ENCODE measurements around the gene CASD1.
A peak's percentile ranks its signal among the peaks of the same experiment; 100 is the strongest.

CASD1 gene

GRCh38 chr7:94556028-94556427 lies 46.4 kb downstream of the CASD1 start:
- no peak for ATAC-seq
- TF ChIP-seq SNAI2 (CRISPR knock-in tag; IDR thresholded peaks at IDR 0.05) = no peak
- no peak for TF ChIP-seq TCF4 (CRISPR knock-in tag; IDR thresholded peaks at IDR 0.05; ENCODE audit: borderline replicate concordance)
- no peak for TF ChIP-seq GLIS3 (CRISPR knock-in tag; IDR thresholded peaks at IDR 0.05)
- TF ChIP-seq ZFP3 (CRISPR knock-in tag; IDR thresholded peaks at IDR 0.05) = no peak
- no peak for TF ChIP-seq POU6F1 (CRISPR knock-in tag; IDR thresholded peaks at IDR 0.05; ENCODE audit: borderline replicate concordance, low read depth)
- TF ChIP-seq CSDC2 (CRISPR knock-in tag; IDR thresholded peaks at IDR 0.05) = no peak

GRCh38 chr7:94557215-94557614 lies 47.6 kb downstream of the CASD1 start:
- TF ChIP-seq TCF4 (CRISPR knock-in tag; IDR thresholded peaks at IDR 0.05; ENCODE audit: borderline replicate concordance) = no peak
- TF ChIP-seq ZC3H10 (CRISPR knock-in tag; IDR thresholded peaks at IDR 0.05) = peak; percentile 84; the same call in 1 of the 2 replicates
- TF ChIP-seq PATZ1 (CRISPR knock-in tag; IDR thresholded peaks at IDR 0.05; ENCODE audit: borderline replicate concordance) = peak; percentile 76; the same call in 1 of the 2 replicates
- TF ChIP-seq ZFP3 (CRISPR knock-in tag; IDR thresholded peaks at IDR 0.05) = no peak
- no peak for TF ChIP-seq ARNTL (CRISPR knock-in tag; IDR thresholded peaks at IDR 0.05; ENCODE audit: borderline replicate concordance, low read depth)
- no peak for TF ChIP-seq RARB (CRISPR knock-in tag; IDR thresholded peaks at IDR 0.05)
- no peak for TF ChIP-seq OSR1 (CRISPR knock-in tag; IDR thresholded peaks at IDR 0.05)
- TF ChIP-seq ZNF8 (CRISPR knock-in tag; IDR thresholded peaks at IDR 0.05) = no peak
- TF ChIP-seq ZFP30 (CRISPR knock-in tag; IDR thresholded peaks at IDR 0.05) = no peak
- TF ChIP-seq POU6F1 (CRISPR knock-in tag; IDR thresholded peaks at IDR 0.05; ENCODE audit: borderline replicate concordance, low read depth) = no peak
- peak; percentile 78; the same call in 1 of the 2 replicates for TF ChIP-seq CSRNP3 (CRISPR knock-in tag; IDR thresholded peaks at IDR 0.05)
- TF ChIP-seq BACH2 (CRISPR knock-in tag; IDR thresholded peaks at IDR 0.05; ENCODE audit: borderline replicate concordance) = no peak
- TF ChIP-seq ZNF565 (CRISPR knock-in tag; conservative IDR thresholded peaks at IDR 0.05; ENCODE audit: low read depth) = no peak
- TF ChIP-seq CSDC2 (CRISPR knock-in tag; IDR thresholded peaks at IDR 0.05) = no peak
- no peak for TF ChIP-seq ZNF70 (CRISPR knock-in tag; IDR thresholded peaks at IDR 0.05)
- TF ChIP-seq TSHZ2 (CRISPR knock-in tag; IDR thresholded peaks at IDR 0.05) = no peak
- TF ChIP-seq ISL1 (CRISPR knock-in tag; IDR thresholded peaks at IDR 0.05) = peak; percentile 99
- no peak for TF ChIP-seq SNAI2 (CRISPR knock-in tag; IDR thresholded peaks at IDR 0.05)
- no peak for TF ChIP-seq CREB5 (CRISPR knock-in tag; IDR thresholded peaks at IDR 0.05; ENCODE audit: low read depth)
- TF ChIP-seq ESRRG (CRISPR knock-in tag; IDR thresholded peaks at IDR 0.05) = no peak
- TF ChIP-seq GLIS3 (CRISPR knock-in tag; IDR thresholded peaks at IDR 0.05) = no peak
- peak; percentile 88 for TF ChIP-seq TOX (CRISPR knock-in tag; IDR thresholded peaks at IDR 0.05; ENCODE audit: borderline replicate concordance)
- no peak for TF ChIP-seq PPARA (CRISPR knock-in tag; IDR thresholded peaks at IDR 0.05; ENCODE audit: borderline replicate concordance)
- peak; percentile 59 for ATAC-seq
